ENCODE data around the gene RNF151.
A peak's percentile ranks its signal among the peaks of the same experiment; 100 is the strongest.

The RNF151 gene

GRCh38 chr16:1982991-1983543 is 16.4 kb downstream of the RNF151 start:
- ATAC-seq, result no peak
- TF ChIP-seq TCF4 (CRISPR knock-in tag; IDR thresholded peaks at IDR 0.05; ENCODE audit: borderline replicate concordance) (0 out of 2 replicates have a peak, but pooled peaks have one; percentile 11), POU6F1 (CRISPR knock-in tag; IDR thresholded peaks at IDR 0.05; ENCODE audit: borderline replicate concordance, low read depth) (no peak), CSRNP3 (CRISPR knock-in tag; IDR thresholded peaks at IDR 0.05) (no peak), ZNF70 (CRISPR knock-in tag; IDR thresholded peaks at IDR 0.05) (no peak), PATZ1 (CRISPR knock-in tag; IDR thresholded peaks at IDR 0.05; ENCODE audit: borderline replicate concordance) (no peak), ZFP3 (CRISPR knock-in tag; IDR thresholded peaks at IDR 0.05) (no peak), CSDC2 (CRISPR knock-in tag; IDR thresholded peaks at IDR 0.05) (no peak), ZNF565 (CRISPR knock-in tag; conservative IDR thresholded peaks at IDR 0.05; ENCODE audit: low read depth) (no peak)

- ATAC-seq, result peak; percentile 91
Measured at GRCh38 chr16:1983544-1984346, 17.1 kb downstream of the RNF151 start, which contains the start of gene GFER. TSS of gene GFER (plus strand) at chr16:1984193. CDS start at chr16:1984219, 26 bp downstream.

GRCh38 chr16:1984347-1985225 is 17.9 kb downstream of the RNF151 start:
- peak; percentile 4 for ATAC-seq
- TF ChIP-seq TSHZ2 (CRISPR knock-in tag; IDR thresholded peaks at IDR 0.05), result no peak
- no peak for TF ChIP-seq ZNF565 (CRISPR knock-in tag; conservative IDR thresholded peaks at IDR 0.05; ENCODE audit: low read depth)
- no peak for TF ChIP-seq OSR1 (CRISPR knock-in tag; IDR thresholded peaks at IDR 0.05)
- TF ChIP-seq PPARA (CRISPR knock-in tag; IDR thresholded peaks at IDR 0.05; ENCODE audit: borderline replicate concordance), result no peak
- no peak for TF ChIP-seq GLIS3 (CRISPR knock-in tag; IDR thresholded peaks at IDR 0.05)
- TF ChIP-seq CREB5 (CRISPR knock-in tag; IDR thresholded peaks at IDR 0.05; ENCODE audit: low read depth), result no peak
- no peak for TF ChIP-seq ZNF8 (CRISPR knock-in tag; IDR thresholded peaks at IDR 0.05)
- TF ChIP-seq ZNF70 (CRISPR knock-in tag; IDR thresholded peaks at IDR 0.05), result no peak
- TF ChIP-seq ZFP30 (CRISPR knock-in tag; IDR thresholded peaks at IDR 0.05), result no peak

More at GRCh38 chr16:1983544-1984346, 17.1 kb downstream of the RNF151 start, which contains the start of gene GFER:
- peak; percentile 70; the same call in 1 of the 2 replicates for TF ChIP-seq ZFP3 (CRISPR knock-in tag; IDR thresholded peaks at IDR 0.05)
- TF ChIP-seq TSHZ2 (CRISPR knock-in tag; IDR thresholded peaks at IDR 0.05), result peak; percentile 89
- TF ChIP-seq ZC3H10 (CRISPR knock-in tag; IDR thresholded peaks at IDR 0.05), result 0 out of 2 replicates have a peak, but pooled peaks have one; percentile 10
- TF ChIP-seq CSDC2 (CRISPR knock-in tag; IDR thresholded peaks at IDR 0.05), result peak; percentile 92
- TF ChIP-seq TOX (CRISPR knock-in tag; IDR thresholded peaks at IDR 0.05; ENCODE audit: borderline replicate concordance), result no peak
- peak; percentile 26; the same call in 1 of the 2 replicates for TF ChIP-seq ZFP30 (CRISPR knock-in tag; IDR thresholded peaks at IDR 0.05)
- no peak for TF ChIP-seq TCF4 (CRISPR knock-in tag; IDR thresholded peaks at IDR 0.05; ENCODE audit: borderline replicate concordance)
- TF ChIP-seq ZNF565 (CRISPR knock-in tag; conservative IDR thresholded peaks at IDR 0.05; ENCODE audit: low read depth), result peak; percentile 72; the same call in 1 of the 2 replicates
- peak; percentile 77; the same call in 1 of the 2 replicates for TF ChIP-seq GLIS3 (CRISPR knock-in tag; IDR thresholded peaks at IDR 0.05)
- TF ChIP-seq ZNF70 (CRISPR knock-in tag; IDR thresholded peaks at IDR 0.05), result no peak; the same call in 1 of the 2 replicates
- peak; percentile 94 for TF ChIP-seq SNAI2 (CRISPR knock-in tag; IDR thresholded peaks at IDR 0.05)
- peak; percentile 38; the same call in 1 of the 2 replicates for TF ChIP-seq ISL1 (CRISPR knock-in tag; IDR thresholded peaks at IDR 0.05)

Measured in SK-N-SH treated with all-trans-retinoic acid at 6 μM for 48 hours (cell line).